Smooth muscle cell (in vitro differentiated cells): ENCODE measurements around the gene RARS2. TPM values are rescaled to one million over a fixed set of nuclear protein-coding genes. Genes with fewer than 3 reads are reported as not detected.
A peak's percentile ranks its signal among the peaks of the same experiment; 100 is the strongest.

ENCODE experiments used
- DNase-seq: peaks from one replicate; lab custom pipeline; 2025; ENCODE audit not compliant: unreplicated experiment; lab: John Stamatoyannopoulos, UW
- H2AFZ ChIP-seq: fragments of 200-600 bp; sonication (generic); 2 replicates; pipeline ENCODE4 v1.6.0; 2016; ENCODE audit warnings: antibody characterized with exemption, low read depth, mild to moderate bottlenecking
- H3F3A ChIP-seq: fragments of 200-600 bp; sonication (generic); 2 replicates; pipeline ENCODE4 v1.6.0; 2017; ENCODE audit warnings: antibody characterized with exemption, low read depth
- H3K27ac ChIP-seq: fragments of 200-600 bp; sonication (generic); 2 replicates; pipeline ENCODE4 v1.5.1; 2016; ENCODE audit warnings: low read depth, mild to moderate bottlenecking
- H3K27me3 ChIP-seq: fragments of 200-600 bp; sonication (generic); 2 replicates; pipeline ENCODE4 v1.6.1; 2016; ENCODE audit warnings: low read depth, mild to moderate bottlenecking
- H3K36me3 ChIP-seq: fragments of 200-600 bp; sonication (generic); 2 replicates; pipeline ENCODE4 v1.5.1; 2016; ENCODE audit warnings: low read depth
- H3K4me1 ChIP-seq: fragments of 200-600 bp; sonication (generic); 2 replicates; pipeline ENCODE4 v1.5.1; 2016; ENCODE audit warnings: low read depth
- H3K4me2 ChIP-seq: fragments of 200-600 bp; sonication (generic); 2 replicates; pipeline ENCODE4 v1.6.0; 2016; ENCODE audit warnings: mild to moderate bottlenecking
- H3K4me3 ChIP-seq: fragments of 200-600 bp; sonication (generic); 2 replicates; pipeline ENCODE4 v1.5.1; 2016; ENCODE audit warnings: mild to moderate bottlenecking
- H3K79me2 ChIP-seq: fragments of 200-600 bp; sonication (generic); 2 replicates; pipeline ENCODE4 v1.6.0; 2016; ENCODE audit warnings: low read depth, mild to moderate bottlenecking
- H3K9ac ChIP-seq: fragments of 200-600 bp; sonication (generic); 2 replicates; pipeline ENCODE4 v1.6.0; 2016; ENCODE audit warnings: low read depth
- H3K9me3 ChIP-seq: fragments of 200-600 bp; sonication (generic); replicated peaks from 2 replicates; pipeline ENCODE4 v1.5.1; 2016; ENCODE audit warnings: low read depth
- H4K20me1 ChIP-seq: fragments of 200-600 bp; sonication (generic); 2 replicates; pipeline ENCODE4 v1.6.0; 2016; ENCODE audit warnings: low read depth
- CTCF ChIP-seq: fragments of 200-600 bp; sonication (generic); IDR thresholded peaks from 2 replicates; pipeline ENCODE4 v1.5.1; 2017; ENCODE audit warnings: borderline replicate concordance, mild to moderate bottlenecking, antibody characterized with exemption; ENCODE audit not compliant: insufficient read depth, poor library complexity, severe bottlenecking
- WGBS: methylation state at CpG from one replicate; pipeline ENCODE4 v1.1.7; 2016; ENCODE audit warnings: low lambda C conversion rate; 5-methylcytosine and 5-hydroxymethylcytosine counted together
- polyA plus RNA-seq: library from polyadenylated mRNA; unstranded; fragments of >200 nt; fragmentation: Nextera tagmentation; extraction: Ambion mirVana; gene quantifications from 2 replicates; pipeline ENCODE4 v1.2.1, GENCODE V29; 2016
- total RNA-seq: library from RNA; depleted of rRNA; stranded (reverse); fragments of >200 nt; gene quantifications from 2 replicates; pipeline ENCODE4 v1.2.3, GENCODE V29; 2014

Gene RARS2
- total and polyA plus RNA-seq, 2 experiments from 2014 or later: 51.0 to 68.9 TPM

GRCh38 chr6:87583822-87584221, 6.0 kb downstream of the RARS2 start:
- H2AFZ ChIP-seq: no peak overlapping the region
- H3K36me3 ChIP-seq: peaks cover 4% of the 10 kb centered on the region
- H3F3A ChIP-seq: no peaks in the 10 kb centered on the region
- H3K4me2 ChIP-seq: no peak overlapping the region
- H3K9ac ChIP-seq: no peak overlapping the region
- no peak overlapping the region for H3K4me3 ChIP-seq
- H3K4me1 ChIP-seq: peaks cover 9% of the 10 kb centered on the region
- H3K79me2 ChIP-seq: peaks cover 96% of the 10 kb centered on the region
- no peak overlapping the region for H3K27ac ChIP-seq
- 95% methylated on average over 4 of the region's 4 CpGs for WGBS
- no peak for TF ChIP-seq CTCF
- no peaks in the 10 kb centered on the region for H3K9me3 ChIP-seq
- H3K27me3 ChIP-seq: no peaks in the 10 kb centered on the region
- DNase-seq: no peak
- peaks cover 98% of the 10 kb centered on the region for H4K20me1 ChIP-seq

- Histone ChIP-seq H3K79me2 (peaks cover 93% of the 10 kb centered on the region), H3K9ac (no peak overlapping the region), H2AFZ (no peak overlapping the region), H3K36me3 (peaks cover 8% of the 10 kb centered on the region), H3K4me1 (no peaks in the 10 kb centered on the region), H4K20me1 (peaks cover 96% of the 10 kb centered on the region), H3K4me2 (no peak overlapping the region), H3K4me3 (no peak overlapping the region), H3K27ac (no peak overlapping the region), H3K9me3 (no peaks in the 10 kb centered on the region), H3K27me3 (no peaks in the 10 kb centered on the region), H3F3A (peaks cover 3% of the 10 kb centered on the region)
- no peak for DNase-seq
- WGBS: 94% methylated on average over 2 of the region's 2 CpGs
- TF ChIP-seq CTCF: no peak
Measured at GRCh38 chr6:87575423-87575822, 14.4 kb downstream of the RARS2 start.

- H3K79me2 ChIP-seq: peaks cover 95% of the 10 kb centered on the region
- peaks cover 97% of the 10 kb centered on the region for H4K20me1 ChIP-seq
- no peak overlapping the region for H3K4me3 ChIP-seq
- no peak for DNase-seq
- H3K4me2 ChIP-seq: no peak overlapping the region
- no peaks in the 10 kb centered on the region for H3K27me3 ChIP-seq
- H3K4me1 ChIP-seq: no peaks in the 10 kb centered on the region
- H3K9ac ChIP-seq: no peak overlapping the region
- no peaks in the 10 kb centered on the region for H3K9me3 ChIP-seq
- no peak overlapping the region for H2AFZ ChIP-seq
- 77% methylated on average over 2 of the region's 2 CpGs for WGBS
- H3F3A ChIP-seq: peaks cover 3% of the 10 kb centered on the region
- TF ChIP-seq CTCF: no peak
- peak overlapping the region; percentile 38 for H3K27ac ChIP-seq
- peaks cover 8% of the 10 kb centered on the region for H3K36me3 ChIP-seq
Measured at GRCh38 chr6:87574237-87574804, 15.5 kb downstream of the RARS2 start.
